ENCODE measurements around the gene GXYLT2.
"Not testable (repeated sequence)": the region's sequence is repeated elsewhere in the genome, so short reads cannot be mapped to it uniquely, and the experiment has no call there.

Gene GXYLT2

DNA sequence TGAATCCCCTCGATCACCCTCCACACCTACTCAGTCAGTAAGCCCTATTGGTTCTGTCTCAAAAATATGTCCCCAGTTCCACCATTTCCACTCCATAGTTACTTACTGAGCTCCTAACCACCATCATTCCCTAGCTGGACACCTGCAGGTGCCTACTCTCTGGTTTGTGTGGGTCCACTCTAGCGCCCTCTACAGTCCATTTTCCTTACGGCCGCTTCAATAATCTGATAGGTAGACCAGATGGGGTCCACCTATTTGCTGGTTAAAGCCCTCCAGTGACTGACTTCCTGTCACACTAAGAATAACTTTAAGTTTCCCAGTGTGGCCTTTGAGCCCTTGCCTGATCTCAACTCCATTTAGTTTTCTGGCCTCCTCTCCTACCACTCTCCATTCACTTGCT, 5.0 kb downstream of the GXYLT2 start:
- no peak for DNase-seq (ENCODE audit: low spot score)

DNA sequence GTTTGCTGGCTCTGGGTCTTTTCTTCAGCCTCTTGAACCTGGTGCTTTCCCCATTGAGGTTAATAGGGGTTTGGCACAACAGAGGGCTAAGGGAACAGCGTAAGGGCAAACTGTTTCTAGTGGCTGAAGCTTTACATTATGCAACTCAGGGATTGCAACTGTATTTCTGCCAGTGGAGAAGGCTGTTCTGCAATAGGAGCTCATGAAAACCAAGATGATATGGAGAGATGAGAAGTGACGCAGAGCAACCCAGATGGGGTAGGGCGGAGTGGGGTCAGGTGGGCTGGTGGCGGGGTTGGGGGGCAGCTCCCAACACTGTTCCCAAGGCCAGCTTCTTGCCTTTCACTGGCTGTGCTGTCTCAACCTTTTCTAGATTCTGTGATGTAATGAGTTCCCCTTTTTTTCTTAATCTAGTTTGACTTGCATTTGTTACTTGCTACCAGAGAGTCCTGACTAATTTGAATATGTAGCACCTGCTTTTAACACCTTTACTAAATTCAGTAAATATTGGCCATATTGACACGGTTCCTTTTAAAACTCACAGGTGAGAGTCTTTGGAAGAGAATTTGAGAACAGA, 7.2 kb downstream of the GXYLT2 start:
- no peak for DNase-seq (ENCODE audit: low spot score)

GRCh38 chr3:72896996-72897757, 9.3 kb downstream of the GXYLT2 start:
- DNase-seq (ENCODE audit: low spot score): no peak

GRCh38 chr3:72897758-72898007, 9.8 kb downstream of the GXYLT2 start:
- DNase-seq (ENCODE audit: low spot score): no peak

DNA sequence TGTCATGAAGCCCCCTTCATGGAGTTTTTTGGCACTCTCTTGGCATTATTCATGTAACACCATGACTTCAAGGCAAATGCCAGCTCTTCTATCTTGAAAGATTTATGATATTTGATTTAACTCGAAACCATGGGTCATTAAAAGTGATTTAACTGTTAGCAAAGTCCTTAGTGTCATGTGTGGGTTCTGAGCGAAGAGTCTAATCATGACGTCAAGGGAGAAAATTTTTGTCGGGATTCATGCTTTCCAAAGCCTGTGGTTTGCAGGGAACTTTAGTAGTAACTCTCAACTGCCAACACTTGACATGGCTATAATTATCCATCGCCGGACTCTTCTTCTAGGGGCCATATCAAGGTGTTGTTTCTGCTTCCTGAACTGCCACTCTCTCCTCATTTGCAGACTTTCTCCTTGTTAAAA, 11.5 kb downstream of the GXYLT2 start:
- no peak for DNase-seq (ENCODE audit: low spot score)

DNA sequence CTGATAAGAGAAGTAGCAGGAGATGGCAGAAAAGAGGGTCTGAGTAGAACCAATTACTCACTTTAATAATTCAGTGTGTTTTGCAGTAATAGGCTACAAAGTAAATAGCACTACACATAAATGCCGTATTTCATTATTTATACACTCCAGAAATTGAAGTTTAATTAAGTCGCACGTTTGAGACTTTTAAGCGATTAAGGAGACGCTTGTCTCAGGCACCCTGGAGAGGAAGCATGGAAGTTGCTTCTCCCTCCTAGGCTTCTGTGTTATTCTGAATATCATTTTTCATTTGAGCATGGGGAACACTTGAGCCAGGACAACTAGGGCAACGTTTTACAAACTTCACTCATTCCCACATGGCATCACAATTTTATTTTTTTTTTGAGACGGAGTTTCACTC, 12.2 kb downstream of the GXYLT2 start:
- DNase-seq (ENCODE audit: low spot score): no peak

DNA sequence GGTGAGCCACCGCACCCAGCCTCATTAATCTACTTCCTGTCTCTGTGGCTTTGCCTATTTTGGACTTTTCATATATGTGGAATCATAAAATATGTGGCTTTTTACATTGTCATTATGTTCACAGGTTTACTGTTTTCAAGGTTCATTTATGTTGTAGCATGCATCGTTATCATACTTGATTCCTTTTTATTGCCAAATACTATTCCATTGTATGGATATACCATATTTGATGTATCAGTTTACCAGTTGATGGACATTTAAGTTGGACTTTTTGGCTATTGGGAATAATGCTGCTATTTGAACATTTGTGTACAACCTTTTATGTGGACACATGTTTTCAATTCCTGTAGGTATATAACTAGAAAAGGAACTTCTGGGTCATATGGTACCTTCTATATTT, 14.0 kb downstream of the GXYLT2 start:
- no peak for DNase-seq (ENCODE audit: low spot score)

DNA sequence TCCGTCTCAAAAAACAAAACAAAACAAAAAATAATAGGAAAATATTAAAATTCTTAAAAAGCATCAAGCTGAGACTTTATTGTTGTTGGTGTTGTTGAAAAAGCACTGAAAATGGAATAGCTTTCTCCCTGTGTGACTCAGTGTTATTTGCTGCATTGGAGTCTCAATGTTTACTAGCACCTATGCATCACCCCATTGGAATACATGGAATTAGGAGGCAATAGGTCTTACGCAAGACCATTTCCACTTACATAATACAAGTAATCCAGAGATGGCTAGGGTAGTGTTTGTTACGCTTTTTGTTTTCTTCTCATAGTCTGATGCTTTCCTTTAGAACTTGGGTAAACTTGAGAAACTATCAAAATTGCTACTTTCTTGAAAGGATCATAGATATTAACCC, 15.2 kb downstream of the GXYLT2 start:
- DNase-seq (ENCODE audit: low spot score): no peak

DNA sequence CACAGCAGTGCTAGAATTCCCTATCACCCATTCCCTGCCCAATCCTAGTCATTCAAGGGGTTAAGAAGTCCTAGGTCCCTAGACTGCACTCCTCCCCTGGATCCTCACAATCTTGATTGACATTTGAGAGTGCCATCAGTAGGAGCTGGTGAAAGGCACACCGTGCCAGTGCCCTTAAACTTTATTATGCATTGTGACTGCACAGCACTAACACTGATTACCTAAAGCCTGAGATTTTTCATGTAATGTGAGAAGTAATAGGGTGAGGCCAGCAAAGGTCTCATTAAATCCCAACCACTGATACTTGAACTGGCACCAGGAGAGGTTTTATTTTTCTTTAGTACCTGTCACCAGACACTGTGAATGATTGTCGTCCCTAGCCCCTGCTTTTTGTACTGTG, 16.3 kb downstream of the GXYLT2 start:
- no peak for DNase-seq (ENCODE audit: low spot score)

- no peak for DNase-seq (ENCODE audit: low spot score)
These were observed 18.3 kb downstream of the GXYLT2 start for GRCh38 chr3:72906154-72906553.

- DNase-seq (ENCODE audit: low spot score): no peak
These were observed 19.4 kb downstream of the GXYLT2 start for GRCh38 chr3:72907131-72907711.

DNA sequence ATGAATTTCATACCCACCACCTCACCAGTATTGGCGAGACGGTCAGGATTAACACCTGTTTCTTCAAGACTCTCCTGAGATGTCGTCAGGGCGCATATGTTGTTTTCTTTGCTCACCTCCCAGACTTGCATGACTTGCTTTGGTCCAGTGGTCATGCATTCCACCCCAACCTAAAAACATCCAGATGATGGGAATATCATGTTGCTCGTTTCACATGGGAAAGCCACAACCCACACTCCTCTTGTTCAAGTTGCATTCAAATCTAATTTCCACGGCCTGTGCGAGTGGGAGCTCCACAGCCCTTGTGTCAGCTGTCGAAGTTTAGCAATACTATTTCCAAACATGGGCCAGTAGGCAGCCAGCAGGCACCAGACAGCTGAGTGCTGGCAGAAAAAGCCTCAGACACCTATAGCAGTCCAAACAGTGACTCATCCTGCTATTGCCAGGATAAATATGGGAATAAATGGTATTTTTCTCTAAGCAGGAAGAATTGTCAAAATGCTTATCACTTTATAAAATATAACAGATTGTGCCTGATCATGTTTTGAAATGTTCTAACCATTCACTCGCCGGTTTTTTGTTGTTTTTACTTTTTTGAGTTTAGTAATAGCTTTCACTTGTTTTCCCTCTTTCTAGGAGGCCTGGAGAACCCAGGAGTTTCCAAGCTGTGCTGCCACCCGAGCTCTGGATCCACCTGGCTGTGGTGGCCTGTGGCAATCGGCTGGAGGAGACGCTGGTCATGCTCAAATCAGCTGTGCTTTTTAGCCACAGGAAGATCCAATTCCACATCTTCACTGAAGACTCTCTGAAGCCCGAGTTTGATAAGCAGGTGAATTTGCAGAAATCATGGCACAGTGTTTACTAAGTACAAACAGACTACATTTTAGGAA, 20.1 kb downstream of the GXYLT2 start:
- DNase-seq (ENCODE audit: low spot score): no peak

DNA sequence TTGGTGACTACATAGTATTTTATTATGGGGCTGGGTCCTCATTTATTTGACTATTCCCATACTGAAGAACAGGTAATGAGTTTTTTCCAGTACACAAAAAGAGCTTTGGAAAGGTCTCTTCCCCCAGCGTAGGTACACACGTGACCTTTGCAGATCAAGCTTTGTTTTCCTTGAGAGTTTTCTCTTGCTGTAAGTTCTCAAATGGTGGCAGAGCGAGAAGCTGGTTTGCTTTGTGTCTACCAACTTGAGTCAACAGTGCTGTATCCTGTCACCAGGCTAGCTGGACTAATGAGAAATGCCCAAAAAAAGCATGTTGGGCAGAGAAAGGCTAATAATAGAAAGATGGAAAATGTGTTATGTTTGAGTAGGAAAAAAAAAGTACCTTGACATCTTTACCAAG, 21.7 kb downstream of the GXYLT2 start:
- DNase-seq (ENCODE audit: low spot score): no peak

GRCh38 chr3:72912532-72912931, 24.7 kb downstream of the GXYLT2 start:
- DNase-seq (ENCODE audit: low spot score): no peak

GRCh38 chr3:72914383-72914782, 26.5 kb downstream of the GXYLT2 start:
- DNase-seq (ENCODE audit: low spot score): no peak

DNA sequence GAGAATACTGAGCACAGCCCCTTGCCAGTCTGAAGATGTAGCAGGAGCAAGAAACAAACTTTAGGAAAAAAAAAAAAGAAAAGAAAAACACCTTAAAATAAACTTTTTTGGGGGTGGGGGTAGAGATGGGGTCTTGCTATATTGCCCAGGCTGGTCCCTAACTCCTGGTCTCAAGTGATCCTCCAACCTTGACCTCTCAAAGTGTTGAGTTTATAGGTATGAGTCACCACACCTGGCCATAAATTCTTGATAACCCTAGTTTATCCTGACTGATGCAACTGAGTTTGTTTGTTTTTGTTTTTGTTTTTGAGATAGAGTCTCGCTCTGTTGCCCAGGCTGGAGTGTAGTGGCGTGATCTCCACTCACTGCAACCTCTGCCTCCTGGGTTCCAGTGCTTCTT, 28.4 kb downstream of the GXYLT2 start:
- no peak for DNase-seq (ENCODE audit: low spot score)

DNA sequence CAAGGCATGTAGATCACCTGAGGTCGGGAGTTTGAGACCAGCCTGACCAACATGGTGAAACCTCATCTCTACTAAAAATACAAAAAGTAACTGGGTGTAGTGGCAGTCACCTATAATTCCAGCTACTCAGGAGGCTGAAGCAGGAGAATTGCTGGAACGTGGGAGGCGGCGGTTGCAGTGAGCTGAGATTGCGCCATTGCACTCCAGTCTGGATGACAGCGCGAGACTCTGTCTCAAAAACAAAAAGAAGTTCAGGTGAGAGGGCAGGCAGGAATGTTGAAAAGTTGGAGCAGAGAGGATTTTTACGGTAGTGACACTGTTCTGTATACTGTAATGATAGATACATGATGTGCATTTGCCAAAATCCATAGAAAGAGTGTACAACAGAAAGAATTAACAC, 31.7 kb downstream of the GXYLT2 start:
- DNase-seq (ENCODE audit: low spot score): no peak

GRCh38 chr3:72924055-72924454, 36.2 kb downstream of the GXYLT2 start:
- no peak for DNase-seq (ENCODE audit: low spot score)

DNA sequence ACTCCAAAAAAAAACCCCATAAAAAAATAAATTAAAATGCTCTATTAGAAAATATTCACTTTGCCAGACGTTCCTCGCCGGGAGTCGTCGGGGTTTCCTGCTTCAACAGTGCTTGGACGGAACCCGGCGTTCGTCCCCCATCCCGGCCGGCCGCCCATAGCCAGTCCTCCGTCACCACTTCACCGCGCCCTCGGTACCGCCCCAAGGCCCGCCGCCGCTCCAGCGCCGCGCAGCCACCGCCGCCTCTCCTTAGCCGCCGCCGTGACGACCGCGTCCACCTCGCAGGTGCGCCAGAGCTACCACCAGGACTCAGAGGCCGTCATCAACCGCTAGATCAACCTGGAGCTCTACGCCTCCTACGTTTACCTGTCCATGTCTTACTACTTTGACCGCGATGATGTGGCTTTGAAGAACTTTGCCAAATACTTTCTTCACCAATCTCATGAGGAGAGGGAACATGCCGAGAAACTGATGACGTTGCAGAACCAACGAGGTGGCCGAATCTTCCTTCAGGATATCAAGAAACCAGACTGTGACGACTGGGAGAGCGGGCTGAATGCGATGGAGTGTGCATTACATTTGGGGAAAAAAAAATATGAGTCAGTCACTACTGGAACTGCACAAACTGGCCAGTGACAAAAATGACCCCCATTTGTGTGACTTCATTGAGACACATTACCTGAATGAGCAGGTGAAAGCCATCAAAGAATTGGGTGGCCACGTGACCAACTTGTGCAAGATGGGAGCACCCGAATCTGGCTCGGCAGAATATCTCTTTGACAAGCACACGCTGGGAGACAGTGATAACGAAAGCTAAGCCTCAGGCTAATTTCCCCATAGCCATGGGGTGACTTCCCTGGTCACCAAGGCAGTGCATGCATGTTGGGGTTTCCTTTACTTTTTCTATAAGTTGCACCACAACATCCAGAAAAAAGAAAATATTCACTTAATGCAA, 41.2 kb downstream of the GXYLT2 start:
- not testable (repeated sequence) for DNase-seq (ENCODE audit: low spot score)

- DNase-seq (ENCODE audit: low spot score): no peak
These were observed 42.9 kb downstream of the GXYLT2 start for GRCh38 chr3:72930754-72931153.

GRCh38 chr3:72932416-72932815, 44.6 kb downstream of the GXYLT2 start:
- DNase-seq (ENCODE audit: low spot score): no peak
